Stimulated activated CD4-positive, alpha-beta T cell treated with anti-CD3 and anti-CD28 coated beads, Interleukin-4, amount 100 ng/mL, for 24 hours (primary cell): ENCODE measurements around the gene TWIST1.

ENCODE experiments used
- DNase-seq: peaks from one replicate; pipeline ENCODE4 v3.0.0-alpha.2; 2020

TWIST1 gene

GRCh38 chr7:19094598-19095352 lies 22.7 kb downstream of the TWIST1 start:
- DNase-seq, result no peak

DNA sequence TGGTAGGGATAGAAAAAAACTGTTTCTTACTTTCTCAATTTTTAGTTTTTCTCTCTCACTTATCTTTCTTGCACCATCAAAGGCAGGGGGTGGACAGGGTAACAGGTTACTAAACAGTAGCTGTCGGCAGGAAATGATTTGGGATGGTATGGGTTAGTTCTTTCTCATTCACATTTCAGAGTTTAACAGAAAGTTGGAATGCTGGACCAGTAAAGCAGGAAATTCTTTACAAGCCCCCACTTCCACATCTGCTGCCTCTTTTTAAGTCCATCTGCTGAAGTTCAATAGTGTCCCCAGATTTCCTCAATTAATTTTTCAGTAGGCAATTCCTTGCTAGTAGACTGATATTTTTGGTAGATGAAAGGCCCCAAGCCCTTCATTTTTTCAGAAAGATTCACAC lies 23.3 kb downstream of the TWIST1 start:
- no peak for DNase-seq

DNA sequence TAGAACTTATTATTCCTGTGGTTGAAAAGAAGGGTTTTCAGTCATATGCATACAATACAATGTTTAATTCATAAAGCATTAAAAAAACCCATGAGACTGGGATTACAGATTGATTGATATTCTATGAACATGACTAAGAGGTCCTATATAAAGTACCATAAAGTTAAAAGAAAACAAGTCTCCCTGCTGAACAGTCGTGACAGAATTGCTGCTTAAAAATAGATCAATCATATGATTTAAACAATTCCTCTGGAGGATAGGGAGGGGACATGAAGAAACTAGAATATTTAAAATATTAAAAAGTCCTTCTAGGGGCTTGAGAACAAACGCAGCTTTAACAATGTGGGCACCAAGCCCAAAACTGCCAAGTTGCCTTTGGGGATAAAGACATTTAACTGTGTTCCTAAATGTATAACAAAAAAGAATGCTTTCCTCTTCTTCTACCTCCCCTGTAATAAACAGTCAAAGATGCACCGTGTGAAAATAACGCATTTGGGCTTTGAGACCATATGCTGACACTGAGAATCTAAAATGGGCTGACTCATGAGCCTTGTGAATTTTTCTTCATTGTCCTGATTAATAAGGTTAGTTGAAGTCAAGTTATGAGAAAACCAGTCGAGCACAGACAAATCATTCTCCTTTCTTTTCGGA lies 25.8 kb downstream of the TWIST1 start:
- no peak for DNase-seq

- DNase-seq, result no peak
Observed at GRCh38 chr7:19090526-19090925, 26.9 kb downstream of the TWIST1 start.

DNA sequence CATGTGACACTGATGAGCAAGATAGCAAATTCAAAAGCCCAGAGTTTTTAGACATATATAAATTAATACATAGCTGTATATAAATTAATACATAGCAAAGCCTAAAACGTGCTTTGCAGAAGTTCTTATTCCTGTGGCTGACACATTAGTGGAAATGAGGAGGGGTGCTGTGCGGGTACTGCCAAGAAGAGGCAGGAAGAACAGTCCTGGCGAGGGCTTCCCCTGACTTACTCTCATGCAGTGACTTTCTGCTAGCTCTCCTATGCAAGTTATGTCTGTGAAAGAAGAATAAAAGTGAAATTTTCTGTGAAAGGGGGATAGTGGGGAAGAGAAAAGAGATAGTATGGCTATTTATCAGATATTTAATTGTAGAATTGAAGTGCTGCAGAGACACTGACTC lies 27.6 kb downstream of the TWIST1 start:
- no peak for DNase-seq

DNA sequence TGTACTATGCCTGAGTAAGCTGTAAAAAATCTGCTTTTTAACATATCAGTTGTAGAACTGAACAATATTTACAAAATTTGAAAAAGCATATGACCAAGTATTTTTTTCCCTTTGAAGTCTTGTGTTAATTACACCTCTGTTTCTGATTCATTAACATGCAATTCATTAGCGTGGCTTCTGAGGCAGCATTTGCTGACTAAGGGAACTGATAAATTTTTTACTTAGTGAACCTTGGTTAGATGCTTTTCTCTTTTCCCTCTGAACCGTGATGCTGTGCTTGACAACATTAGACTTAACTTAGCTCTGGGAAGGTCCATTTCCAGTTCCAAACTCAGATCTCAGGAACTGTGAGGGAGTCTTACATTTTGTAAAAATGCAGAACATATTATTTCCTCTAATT lies 28.1 kb downstream of the TWIST1 start:
- no peak for DNase-seq

GRCh38 chr7:19080093-19080492 lies 37.3 kb downstream of the TWIST1 start:
- DNase-seq, result no peak

- DNase-seq, result no peak
Observed at GRCh38 chr7:19079066-19079465, 38.4 kb downstream of the TWIST1 start.

DNA sequence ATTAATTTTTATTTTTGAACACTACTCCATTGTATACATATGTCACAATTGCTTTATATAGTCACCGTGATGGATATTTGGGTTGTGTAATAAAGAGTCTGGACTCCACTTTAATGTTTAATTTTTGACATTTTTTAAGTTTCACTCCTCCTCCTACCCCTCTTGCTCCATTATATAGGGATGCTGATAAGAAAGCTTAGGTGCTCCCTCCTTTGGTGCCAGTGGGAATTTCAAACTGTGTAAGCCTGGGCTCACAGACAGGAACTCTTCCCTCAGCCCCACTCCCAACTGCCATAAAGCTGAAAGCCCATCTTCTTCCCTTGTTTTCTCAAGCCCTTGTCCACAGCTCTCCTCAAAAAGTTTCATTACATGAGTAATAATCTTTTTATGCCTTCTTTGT lies 47.6 kb downstream of the TWIST1 start:
- DNase-seq, result no peak

- no peak for DNase-seq
Observed at GRCh38 chr7:19066170-19066569, 51.3 kb downstream of the TWIST1 start.
